MCF 10A (cell line): ENCODE data around the gene SMURF1. TPM values are rescaled to one million over a fixed set of nuclear protein-coding genes. Genes with fewer than 3 reads are reported as not detected.

Experiments used
- BruUV-seq: library from RNA; stranded (reverse); fragments of 400-500 nt; replicated peaks from 2 replicates; lab custom pipeline; 2021; lab: Mats Ljungman, UMichigan
- CTCF ChIA-PET: fragments of 300-600 bp; sonication (Branson Sonifier 250); formaldehyde crosslinking; extraction: SDS; loops from one replicate; lab custom pipeline; 2021; ENCODE audit warnings: antibody characterized with exemption, inconsistent platforms; lab: Yijun Ruan, JAX
- POLR2A ChIA-PET: fragments of 300-600, 350-650 bp; sonication (Branson Sonifier 250); formaldehyde crosslinking; extraction: SDS; loops from one replicate; lab custom pipeline; 2020; ENCODE audit warnings: antibody characterized with exemption, inconsistent platforms; lab: Yijun Ruan, JAX
- DNase-seq: peaks from one replicate; pipeline ENCODE4 v3.0.0-alpha.2; 2018; ENCODE audit not compliant: unreplicated experiment
- H3K27ac Mint-ChIP-seq: one replicate; pipeline ENCODE4 v1.8.0; 2022; ENCODE audit warnings: mild to moderate bottlenecking, low read depth, mixed read lengths; ENCODE audit not compliant: unreplicated experiment
- H3K27me3 Mint-ChIP-seq: one replicate; pipeline ENCODE4 v1.8.0; 2022; ENCODE audit warnings: mixed read lengths; ENCODE audit not compliant: insufficient read depth, unreplicated experiment
- H3K36me3 Mint-ChIP-seq: one replicate; pipeline ENCODE4 v1.8.0; 2022; ENCODE audit warnings: mild to moderate bottlenecking, moderate library complexity, mixed read lengths; ENCODE audit not compliant: insufficient read depth, unreplicated experiment
- H3K4me1 Mint-ChIP-seq: one replicate; pipeline ENCODE4 v1.8.0; 2022; ENCODE audit warnings: mixed read lengths; ENCODE audit not compliant: insufficient read depth, unreplicated experiment
- H3K4me3 Mint-ChIP-seq: one replicate; pipeline ENCODE4 v1.8.0; 2022; ENCODE audit warnings: mild to moderate bottlenecking, moderate library complexity, mixed read lengths; ENCODE audit not compliant: unreplicated experiment
- H3K9me3 Mint-ChIP-seq: one replicate; pipeline ENCODE4 v1.8.0; 2022; ENCODE audit warnings: mixed read lengths; ENCODE audit not compliant: unreplicated experiment
- intact Hi-C: fragments of 100-400 bp; cut with micrococcal nuclease; formaldehyde crosslinking; loops from 2 replicates; pipeline ENCODE4 v1.14.1; 2022
- total RNA-seq: library from RNA; stranded (reverse); gene quantifications from 2 replicates; pipeline ENCODE4 v1.2.3, GENCODE V29; 2022
- TF ChIP-seq, protein P1 (sequence below): fragments of 200-600 bp; IDR thresholded peaks from one replicate; pipeline ENCODE4 v1.8.0; 2022; ENCODE audit warnings: antibody characterized with exemption, mild to moderate bottlenecking; ENCODE audit not compliant: unreplicated experiment

The SMURF1 gene
- total RNA-seq, 1 experiment from 2014 or later, result 19.9 TPM

DNA sequence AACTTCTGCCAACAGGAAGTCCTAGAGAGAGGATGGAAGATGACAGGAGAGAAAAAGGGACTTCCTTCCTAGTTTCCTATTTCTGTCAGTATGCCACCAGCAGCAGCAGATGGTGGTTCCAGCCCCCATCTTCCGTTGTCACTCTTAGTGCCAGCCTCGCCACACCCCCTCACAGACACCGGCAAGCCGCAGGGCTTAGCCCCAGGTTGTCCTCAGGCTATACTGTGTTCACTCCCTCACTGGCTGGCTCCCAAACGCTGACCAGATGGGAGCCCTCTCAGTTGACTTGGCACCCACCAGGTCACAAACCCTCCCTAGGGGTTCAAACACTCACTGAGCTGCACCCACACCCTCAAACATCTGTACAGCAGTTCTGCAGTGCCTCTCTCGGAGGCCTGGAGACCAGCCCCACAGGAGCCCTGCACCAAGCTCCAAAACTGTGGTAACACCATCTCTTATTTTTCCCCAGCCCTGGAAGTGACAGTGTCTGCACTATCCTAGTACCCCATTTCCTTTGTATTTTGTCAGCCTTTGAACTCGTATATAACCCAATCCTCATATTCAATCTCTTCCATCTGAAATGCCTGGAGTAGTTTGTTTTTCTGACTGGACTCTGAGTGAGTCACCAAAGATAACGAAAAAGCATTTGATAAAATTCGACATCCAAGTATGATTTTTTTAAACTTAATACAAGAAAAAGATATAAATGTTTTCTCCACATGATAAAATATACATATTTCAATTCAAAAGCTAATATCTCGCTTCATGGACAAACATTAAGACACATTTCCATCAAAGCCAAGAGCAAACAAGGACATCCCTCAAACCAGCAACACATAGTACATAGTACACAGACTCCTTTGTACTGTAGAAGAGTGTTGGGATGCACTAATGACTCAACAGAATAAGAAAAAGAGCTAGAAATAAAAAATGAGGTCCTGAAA, 34.5 kb downstream of the SMURF1 start:
- Mint-ChIP-seq H3K4me3 (no peak overlapping the region), H3K36me3 (peaks cover 4% of the 10 kb centered on the region), H3K9me3 (peaks cover 4% of the 10 kb centered on the region), H3K27me3 (no peaks in the 10 kb centered on the region), H3K4me1 (peaks cover 56% of the 10 kb centered on the region), H3K27ac (peak overlapping the region; percentile 78)
- no TSS peak for BruUV-seq
- ChIA-PET POLR2A (interaction anchor here (1.0 to 2.1 kb wide), 6 partner anchors 14 to 33 kb away, joined by 4 to 9 read pairs (median 6); no protein-coding TSS in a partner anchor), CTCF (interaction anchor here (0.6 to 1.0 kb wide), 2 partner anchors 28 to 1179 kb away, joined by 3 to 4 read pairs; no protein-coding TSS in a partner anchor)
- intact Hi-C loops, result no loop called here
- DNase-seq, result no peak
- TF ChIP-seq, protein P1, sequence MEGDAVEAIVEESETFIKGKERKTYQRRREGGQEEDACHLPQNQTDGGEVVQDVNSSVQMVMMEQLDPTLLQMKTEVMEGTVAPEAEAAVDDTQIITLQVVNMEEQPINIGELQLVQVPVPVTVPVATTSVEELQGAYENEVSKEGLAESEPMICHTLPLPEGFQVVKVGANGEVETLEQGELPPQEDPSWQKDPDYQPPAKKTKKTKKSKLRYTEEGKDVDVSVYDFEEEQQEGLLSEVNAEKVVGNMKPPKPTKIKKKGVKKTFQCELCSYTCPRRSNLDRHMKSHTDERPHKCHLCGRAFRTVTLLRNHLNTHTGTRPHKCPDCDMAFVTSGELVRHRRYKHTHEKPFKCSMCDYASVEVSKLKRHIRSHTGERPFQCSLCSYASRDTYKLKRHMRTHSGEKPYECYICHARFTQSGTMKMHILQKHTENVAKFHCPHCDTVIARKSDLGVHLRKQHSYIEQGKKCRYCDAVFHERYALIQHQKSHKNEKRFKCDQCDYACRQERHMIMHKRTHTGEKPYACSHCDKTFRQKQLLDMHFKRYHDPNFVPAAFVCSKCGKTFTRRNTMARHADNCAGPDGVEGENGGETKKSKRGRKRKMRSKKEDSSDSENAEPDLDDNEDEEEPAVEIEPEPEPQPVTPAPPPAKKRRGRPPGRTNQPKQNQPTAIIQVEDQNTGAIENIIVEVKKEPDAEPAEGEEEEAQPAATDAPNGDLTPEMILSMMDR, result no peak

- peak overlapping the region; percentile 78 for H3K27ac Mint-ChIP-seq
- H3K27me3 Mint-ChIP-seq, result no peaks in the 10 kb centered on the region
- no peaks in the 10 kb centered on the region for H3K9me3 Mint-ChIP-seq
- POLR2A ChIA-PET, result interaction anchor here (1.1 to 2.1 kb wide), 4 partner anchors 15 to 34 kb away, joined by 6 to 9 read pairs (median 6); no protein-coding TSS in a partner anchor
- peaks cover 53% of the 10 kb centered on the region for H3K4me1 Mint-ChIP-seq
- TF ChIP-seq, protein P1, result no peak
- DNase-seq, result no peak
- intact Hi-C loops, result no loop called here
- BruUV-seq, result no TSS peak
- H3K4me3 Mint-ChIP-seq, result no peak overlapping the region
- CTCF ChIA-PET, result interaction anchor here (0.6 kb wide), 1 partner anchor 34 kb away, joined by 3 read pairs; no protein-coding TSS in a partner anchor
- peaks cover 4% of the 10 kb centered on the region for H3K36me3 Mint-ChIP-seq
These were observed 35.3 kb downstream of the SMURF1 start for GRCh38 chr7:99108613-99109012.

- Mint-ChIP-seq H3K27me3 (no peaks in the 10 kb centered on the region), H3K36me3 (peaks cover 4% of the 10 kb centered on the region), H3K4me1 (peaks cover 61% of the 10 kb centered on the region), H3K27ac (peak overlapping the region; percentile 43), H3K9me3 (no peaks in the 10 kb centered on the region), H3K4me3 (peak overlapping the region; percentile 18)
- POLR2A ChIA-PET, result interaction anchor here (0.6 to 2.1 kb wide), 5 partner anchors 12 to 36 kb away, joined by 3 to 6 read pairs (median 4); no protein-coding TSS in a partner anchor
- CTCF ChIA-PET, result no interaction called here
- TF ChIP-seq, protein P1, result no peak
- peak; percentile 48 for DNase-seq
- no TSS peak for BruUV-seq
- intact Hi-C loops, result no loop called here
These were observed 37.1 kb downstream of the SMURF1 start for GRCh38 chr7:99106821-99107241.

- ChIA-PET POLR2A (interaction anchor here (0.6 to 2.1 kb wide), 6 partner anchors 13 to 395 kb away, joined by 3 to 6 read pairs (median 4); no protein-coding TSS in a partner anchor), CTCF (no interaction called here)
- TF ChIP-seq, protein P1, result no peak
- peak overlapping the region; percentile 18 for H3K4me3 Mint-ChIP-seq
- H3K36me3 Mint-ChIP-seq, result peaks cover 4% of the 10 kb centered on the region
- peak overlapping the region; percentile 43 for H3K27ac Mint-ChIP-seq
- H3K27me3 Mint-ChIP-seq, result no peaks in the 10 kb centered on the region
- DNase-seq, result no peak
- peaks cover 57% of the 10 kb centered on the region for H3K4me1 Mint-ChIP-seq
- intact Hi-C loops, result no loop called here
- no TSS peak for BruUV-seq
- no peaks in the 10 kb centered on the region for H3K9me3 Mint-ChIP-seq
These were observed 37.5 kb downstream of the SMURF1 start for GRCh38 chr7:99106411-99106810.
